ENCODE data around the gene NRBP1.
A peak's percentile ranks its signal among the peaks of the same experiment; 100 is the strongest.

Gene NRBP1

DNA sequence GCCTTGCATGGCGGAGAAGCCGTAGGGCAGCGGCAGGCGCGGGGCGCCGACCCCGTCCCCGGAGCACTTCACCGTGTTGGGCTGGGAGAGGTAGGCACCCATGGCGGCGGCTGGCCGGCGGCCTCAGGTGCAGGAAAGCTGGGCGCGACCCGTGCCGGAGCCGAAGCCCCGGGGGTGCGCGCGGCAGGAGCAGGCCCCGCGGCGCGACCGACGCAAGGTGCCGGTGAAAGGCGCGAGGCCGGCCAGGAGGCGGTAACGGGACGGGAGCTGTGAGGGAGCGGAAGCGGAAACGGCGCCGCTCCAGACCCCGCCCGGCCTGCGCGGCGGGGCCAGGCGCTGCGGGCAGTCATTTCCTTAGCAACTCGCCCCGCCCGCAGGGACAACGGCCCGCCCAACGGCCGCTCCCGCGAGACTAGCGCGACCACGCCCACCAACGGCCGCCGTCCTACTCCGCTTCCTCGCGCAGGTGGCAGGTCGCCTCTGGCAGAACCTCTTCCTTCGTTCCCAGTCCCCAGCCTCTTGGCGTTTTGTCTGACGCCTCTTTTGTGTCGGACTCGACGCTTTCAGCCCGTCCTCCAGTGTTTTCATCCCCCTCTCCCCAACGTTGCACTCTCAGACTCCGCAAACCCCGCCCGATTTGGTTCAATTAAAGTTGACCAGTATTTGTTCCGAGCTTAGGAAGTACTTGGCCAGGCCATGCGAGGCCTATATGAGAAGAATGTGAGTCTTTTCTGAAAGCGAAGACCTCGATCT is 18.9 kb upstream of the NRBP1 start, which contains the start of gene PPM1G:
Gene PPM1G, minus strand, starts transcription at position 271 of the 753 bp plus-strand sequence. Its CDS starts 169 bp downstream, at position 102.
- Histone ChIP-seq H3K27ac (ENCODE audit: low read depth, low read length) (peak within 1 kb of the TSS; percentile 70), H3K9me3 (ENCODE audit: insufficient read depth, low read length) (no peaks in the 10 kb centered on the region), H3K9ac (ENCODE audit: low read length) (peak within 1 kb of the TSS; percentile 99), H3K36me3 (ENCODE audit: low read length) (peaks cover 10% of the 10 kb centered on the region), H3K9me2 (replicated peaks; ENCODE audit: insufficient read depth, low read length) (no peaks in the 10 kb centered on the region), H3K4me3 (ENCODE audit: insufficient read depth, low read length, poor library complexity, severe bottlenecking) (peak within 1 kb of the TSS; percentile 98), H3K4me2 (ENCODE audit: low read depth, low read length, poor library complexity, severe bottlenecking) (peak within 1 kb of the TSS; percentile 100), H3K79me2 (ENCODE audit: insufficient read depth, low read length) (peaks cover 49% of the 10 kb centered on the region), H4K20me1 (ENCODE audit: low read depth, low read length) (peaks cover 22% of the 10 kb centered on the region), H3K27me3 (ENCODE audit: low read length) (no peaks in the 10 kb centered on the region), H3F3A (ENCODE audit: insufficient read depth) (peaks cover 5% of the 10 kb centered on the region; the same call in 1 of the 2 replicates), H2AFZ (ENCODE audit: low read depth, low read length, severe bottlenecking) (peak within 1 kb of the TSS; percentile 93)
- TF ChIP-seq EZH2phosphoT487 (conservative IDR thresholded peaks at IDR 0.05; ENCODE audit: low read length) = no peak
- TF ChIP-seq, protein P1, sequence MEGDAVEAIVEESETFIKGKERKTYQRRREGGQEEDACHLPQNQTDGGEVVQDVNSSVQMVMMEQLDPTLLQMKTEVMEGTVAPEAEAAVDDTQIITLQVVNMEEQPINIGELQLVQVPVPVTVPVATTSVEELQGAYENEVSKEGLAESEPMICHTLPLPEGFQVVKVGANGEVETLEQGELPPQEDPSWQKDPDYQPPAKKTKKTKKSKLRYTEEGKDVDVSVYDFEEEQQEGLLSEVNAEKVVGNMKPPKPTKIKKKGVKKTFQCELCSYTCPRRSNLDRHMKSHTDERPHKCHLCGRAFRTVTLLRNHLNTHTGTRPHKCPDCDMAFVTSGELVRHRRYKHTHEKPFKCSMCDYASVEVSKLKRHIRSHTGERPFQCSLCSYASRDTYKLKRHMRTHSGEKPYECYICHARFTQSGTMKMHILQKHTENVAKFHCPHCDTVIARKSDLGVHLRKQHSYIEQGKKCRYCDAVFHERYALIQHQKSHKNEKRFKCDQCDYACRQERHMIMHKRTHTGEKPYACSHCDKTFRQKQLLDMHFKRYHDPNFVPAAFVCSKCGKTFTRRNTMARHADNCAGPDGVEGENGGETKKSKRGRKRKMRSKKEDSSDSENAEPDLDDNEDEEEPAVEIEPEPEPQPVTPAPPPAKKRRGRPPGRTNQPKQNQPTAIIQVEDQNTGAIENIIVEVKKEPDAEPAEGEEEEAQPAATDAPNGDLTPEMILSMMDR (IDR thresholded peaks at IDR 0.05; ENCODE audit: insufficient read depth, low read length, poor library complexity, severe bottlenecking) = no peak

DNA sequence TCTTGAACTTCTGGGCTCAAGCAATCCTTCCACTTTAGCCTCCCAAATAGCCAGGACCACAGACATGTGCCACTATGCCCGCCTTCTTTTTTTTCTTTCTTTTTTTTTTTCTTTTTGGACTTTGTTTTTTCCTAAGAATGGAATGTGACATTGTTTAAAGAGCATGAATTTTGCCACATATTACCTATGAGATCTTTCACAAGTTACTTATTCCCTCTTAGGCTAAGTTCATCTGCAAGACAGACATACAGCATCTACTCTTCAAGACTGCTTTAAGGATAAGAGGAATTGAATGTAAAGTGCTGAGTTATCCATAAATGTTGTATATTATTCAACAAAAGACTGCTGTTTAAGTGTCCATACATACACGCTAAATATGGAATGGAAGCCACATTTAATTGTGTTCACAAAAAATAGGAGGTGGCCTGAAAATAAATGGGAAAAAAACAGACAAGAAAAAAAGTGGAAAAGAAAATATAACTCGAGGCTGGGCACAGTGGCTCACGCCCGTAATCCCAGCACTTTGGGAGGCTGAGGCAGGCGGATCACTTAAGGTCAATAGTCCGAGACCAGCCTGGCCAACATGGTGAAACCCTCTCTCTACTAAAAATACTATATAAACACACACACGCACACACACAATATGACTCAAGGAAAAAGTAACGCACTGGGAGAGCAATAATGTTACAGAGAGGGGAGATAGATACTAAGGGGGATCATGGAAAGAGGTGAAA is 15.8 kb upstream of the NRBP1 start:
- H3K9me3 ChIP-seq (ENCODE audit: insufficient read depth, low read length) = no peaks in the 10 kb centered on the region
- H3K4me3 ChIP-seq (ENCODE audit: insufficient read depth, low read length, poor library complexity, severe bottlenecking) = no peak overlapping the region
- H2AFZ ChIP-seq (ENCODE audit: low read depth, low read length, severe bottlenecking) = no peak overlapping the region

DNA sequence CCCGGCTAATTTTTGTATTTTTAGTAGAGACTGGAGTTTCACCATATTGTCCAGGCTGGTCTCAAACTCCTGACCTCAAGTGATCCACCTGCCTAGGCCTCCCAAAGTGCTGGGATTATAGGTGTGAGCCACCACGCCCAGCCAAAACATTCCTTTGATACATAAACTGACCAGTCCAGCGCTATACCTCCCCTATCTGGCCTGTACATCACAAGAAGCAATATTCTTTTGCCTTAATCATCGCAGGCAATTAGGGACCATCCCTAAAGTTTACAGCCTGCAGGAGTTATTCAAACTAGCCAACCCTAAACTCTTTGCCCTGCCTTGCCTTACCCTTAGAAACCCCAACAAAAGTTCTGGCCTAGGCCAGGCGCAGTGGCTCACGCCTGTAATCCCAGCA is 12.3 kb upstream of the NRBP1 start:
- Histone ChIP-seq H3K9ac (ENCODE audit: low read length) (no peak overlapping the region), H3K27ac (ENCODE audit: low read depth, low read length) (no peak overlapping the region), H3K4me2 (ENCODE audit: low read depth, low read length, poor library complexity, severe bottlenecking) (no peak overlapping the region), H3K4me3 (ENCODE audit: insufficient read depth, low read length, poor library complexity, severe bottlenecking) (no peak overlapping the region), H4K20me1 (ENCODE audit: low read depth, low read length) (no peaks in the 10 kb centered on the region), H2AFZ (ENCODE audit: low read depth, low read length, severe bottlenecking) (no peak overlapping the region), H3K79me2 (ENCODE audit: insufficient read depth, low read length) (no peaks in the 10 kb centered on the region), H3K9me2 (replicated peaks; ENCODE audit: insufficient read depth, low read length) (no peaks in the 10 kb centered on the region), H3K36me3 (ENCODE audit: low read length) (no peaks in the 10 kb centered on the region), H3K9me3 (ENCODE audit: insufficient read depth, low read length) (no peaks in the 10 kb centered on the region), H3K27me3 (ENCODE audit: low read length) (no peaks in the 10 kb centered on the region), H3F3A (ENCODE audit: insufficient read depth) (no peaks in the 10 kb centered on the region)
- no peak for TF ChIP-seq EZH2phosphoT487 (conservative IDR thresholded peaks at IDR 0.05; ENCODE audit: low read length)
- TF ChIP-seq, protein P1 (IDR thresholded peaks at IDR 0.05; ENCODE audit: insufficient read depth, low read length, poor library complexity, severe bottlenecking) = no peak

More for the DNA sequence above, 15.8 kb upstream of the NRBP1 start:
- H3K9me2 ChIP-seq (replicated peaks; ENCODE audit: insufficient read depth, low read length) = no peaks in the 10 kb centered on the region
- no peak overlapping the region for H3K27ac ChIP-seq (ENCODE audit: low read depth, low read length)
- peaks cover 1% of the 10 kb centered on the region; the same call in 1 of the 2 replicates for H3K36me3 ChIP-seq (ENCODE audit: low read length)
- peaks cover 9% of the 10 kb centered on the region; the same call in 1 of the 2 replicates for H4K20me1 ChIP-seq (ENCODE audit: low read depth, low read length)
- H3F3A ChIP-seq (ENCODE audit: insufficient read depth) = peaks cover 5% of the 10 kb centered on the region; the same call in 1 of the 2 replicates
- no peak overlapping the region for H3K9ac ChIP-seq (ENCODE audit: low read length)
- H3K79me2 ChIP-seq (ENCODE audit: insufficient read depth, low read length) = peaks cover 18% of the 10 kb centered on the region
- TF ChIP-seq, protein P1 (IDR thresholded peaks at IDR 0.05; ENCODE audit: insufficient read depth, low read length, poor library complexity, severe bottlenecking) = no peak
- no peak for TF ChIP-seq EZH2phosphoT487 (conservative IDR thresholded peaks at IDR 0.05; ENCODE audit: low read length)
- H3K27me3 ChIP-seq (ENCODE audit: low read length) = no peaks in the 10 kb centered on the region
- no peak overlapping the region for H3K4me2 ChIP-seq (ENCODE audit: low read depth, low read length, poor library complexity, severe bottlenecking)

All from SU-DHL-6 (cell line).